OCI-LY7 (cell line): Measurements from ENCODE around the gene PNPT1. TPM values are rescaled to one million over a fixed set of nuclear protein-coding genes. Genes with fewer than 3 reads are reported as not detected.

Source experiments
- total RNA-seq, 2 experiments: library from RNA; depleted of rRNA in 1 of 2; stranded (reverse); fragments of >200 nt in 1 of 2; shearing (Covaris generic) in 1 of 2; gene quantifications; 2 replicates each; pipeline ENCODE4 v1.2.3, GENCODE V29; 2014 to 2022

The PNPT1 gene
- total RNA-seq, 2 experiments from 2014 or later: 35.1 to 45.0 TPM

Other genes starting within 250 kb of the PNPT1 start
- 6.4 and 8.7 TPM in 2 replicates for gene CFAP36, start 174.1 kb downstream of the PNPT1 start, total RNA-seq (2014; rRNA removed; shearing (Covaris generic))
- gene CFAP36, start 174.1 kb downstream of the PNPT1 start, total RNA-seq (2022): 13.6 and 18.0 TPM in 2 replicates
- 42.3 and 44.9 TPM in 2 replicates for gene PPP4R3B, start 76.2 kb downstream of the PNPT1 start, total RNA-seq (2014; rRNA removed; shearing (Covaris generic))
- 68.4 and 70.2 TPM in 2 replicates for gene PPP4R3B, start 76.2 kb downstream of the PNPT1 start, total RNA-seq (2022)
- gene EFEMP1, start 229.9 kb upstream of the PNPT1 start, total RNA-seq (2014; rRNA removed; shearing (Covaris generic)): not detected in 2 replicates
- gene EFEMP1, start 229.9 kb upstream of the PNPT1 start, total RNA-seq (2022): 0.61 TPM in 1 of 2 replicates, not detected in the other